K562 (cell line): ENCODE data around the gene JUP. TPM values are rescaled to one million over a fixed set of nuclear protein-coding genes. Genes with fewer than 3 reads are reported as not detected.

Experiments
- CBX3 ChIP-seq, 2 experiments: IDR thresholded peaks; 1 replicate in 1 of 2; 2 replicates in 1 of 2; pipeline ENCODE4 v1.6.1; 2012; ENCODE audit warnings: inconsistent platforms in 2 of 2, low read length in 2 of 2, borderline replicate concordance in 1 of 2, control low read depth in 1 of 2
- CTBP1 ChIP-seq: fragments of 450-650 bp; IDR thresholded peaks from 2 replicates; pipeline ENCODE4 v1.6.1; 2016; ENCODE audit warnings: borderline replicate concordance
- FOXK2 ChIP-seq, 2 experiments: fragments of 450-650 bp; IDR thresholded peaks in 1 of 2; conservative IDR thresholded peaks in 1 of 2; 2 replicates each; pipeline ENCODE4 v1.6.1; 2016; ENCODE audit warnings: low read depth in 2 of 2, mild to moderate bottlenecking in 1 of 2
- GTF2A2 ChIP-seq: IDR thresholded peaks from 2 replicates; pipeline ENCODE4 v1.6.1; 2016; ENCODE audit warnings: mild to moderate bottlenecking, missing genetic modification characterization, missing compliant biosample characterization
- JUND ChIP-seq, 2 experiments: IDR thresholded peaks; 2 replicates in 1 of 2; 3 replicates in 1 of 2; pipeline ENCODE4 v1.6.1; 2011; ENCODE audit warnings: borderline replicate concordance in 2 of 2, low read depth in 2 of 2, low read length in 2 of 2, improper control_type of control experiment in 1 of 2, missing biosample characterization in 1 of 2, missing genetic modification characterization in 1 of 2, missing genetic modification reagents in 1 of 2
- L3MBTL2 ChIP-seq: fragments of 450-650 bp; IDR thresholded peaks from 2 replicates; pipeline ENCODE4 v1.6.1; 2016; ENCODE audit warnings: mild to moderate bottlenecking, moderate library complexity
- MEIS2 ChIP-seq: fragments of 450-650 bp; IDR thresholded peaks from 2 replicates; pipeline ENCODE4 v1.6.1; 2014; ENCODE audit warnings: mild to moderate bottlenecking; ENCODE audit not compliant: partially characterized antibody
- NR2C1 ChIP-seq, 2 experiments: fragments of 450-650 bp; IDR thresholded peaks; 2 replicates each; pipeline ENCODE4 v1.6.1; 2017; ENCODE audit warnings: mild to moderate bottlenecking in 2 of 2, antibody characterized with exemption in 1 of 2, inconsistent platforms in 1 of 2, missing compliant biosample characterization in 1 of 2, missing genetic modification characterization in 1 of 2
- PHB ChIP-seq: fragments of 250-450 bp; sonication (Bioruptor Pico); IDR thresholded peaks from 2 replicates; pipeline ENCODE4 v1.5.0; 2021
- RAD21 ChIP-seq, 2 experiments: fragments of 250-450 bp in 1 of 2; fragments of 450-650 bp in 1 of 2; sonication (Bioruptor Pico) in 1 of 2; formaldehyde crosslinking in 1 of 2; IDR thresholded peaks in 1 of 2; conservative IDR thresholded peaks in 1 of 2; 2 replicates each; pipeline versions ENCODE4 v1.4.0 to v1.8.0; 2020 to 2022; ENCODE audit warnings: mild to moderate bottlenecking in 2 of 2, moderate library complexity in 1 of 2
- RB1 ChIP-seq: fragments of 450-650 bp; IDR thresholded peaks from 2 replicates; pipeline ENCODE4 v1.6.1; 2017; ENCODE audit warnings: low read depth, mild to moderate bottlenecking
- SIRT6 ChIP-seq: IDR thresholded peaks from one replicate; pipeline ENCODE4 v1.6.1; 2012; ENCODE audit warnings: low read depth, mild to moderate bottlenecking, control low read depth, inconsistent platforms, low read length, moderate library complexity
- SMARCB1 ChIP-seq: IDR thresholded peaks from 2 replicates; pipeline ENCODE4 v1.6.1; 2011; ENCODE audit warnings: improper control_type of control experiment, low read depth; ENCODE audit not compliant: insufficient read length
- SMARCE1 ChIP-seq: fragments of 450-650 bp; IDR thresholded peaks from 2 replicates; pipeline ENCODE4 v1.7.1; 2016; ENCODE audit warnings: mild to moderate bottlenecking
- SNRNP70 ChIP-seq: fragments of 200-400 bp; formaldehyde crosslinking; optimal IDR thresholded peaks from 2 replicates; pipeline ENCODE3; 2017; ENCODE audit warnings: low read depth, low read length
- SP2 ChIP-seq: IDR thresholded peaks from 2 replicates; pipeline ENCODE4 v1.6.1; 2011; ENCODE audit warnings: mild to moderate bottlenecking, low read depth, low read length, moderate library complexity; ENCODE audit not compliant: poor library complexity, severe bottlenecking; ENCODE audit errors: extremely low read depth
- SRSF1 ChIP-seq: fragments of 200-400 bp; formaldehyde crosslinking; IDR thresholded peaks from 2 replicates; pipeline ENCODE4 v1.6.1; 2017; ENCODE audit warnings: mild to moderate bottlenecking, low read depth, low read length, moderate library complexity
- TAF15 ChIP-seq: fragments of 200-400 bp; formaldehyde crosslinking; IDR thresholded peaks from 2 replicates; pipeline ENCODE4 v1.6.1; 2017; ENCODE audit warnings: mild to moderate bottlenecking, low read depth, low read length, moderate library complexity
- TSC22D4 ChIP-seq: fragments of 450-650 bp; IDR thresholded peaks from 2 replicates; pipeline ENCODE4 v1.6.1; 2016; ENCODE audit warnings: missing genetic modification characterization, missing biosample characterization, control low read depth
- ZFX ChIP-seq: sonication (generic); formaldehyde crosslinking; IDR thresholded peaks from 2 replicates; pipeline ENCODE4 v1.8.0; 2022; ENCODE audit warnings: mild to moderate bottlenecking, missing genetic modification reagents, moderate library complexity
- ZNF12 ChIP-seq: sonication (generic); formaldehyde crosslinking; IDR thresholded peaks from 2 replicates; pipeline ENCODE4 v1.4.0; 2020; ENCODE audit warnings: mild to moderate bottlenecking, missing genetic modification reagents
- ZNF253 ChIP-seq: fragments of 250-450 bp; sonication (Bioruptor Pico); conservative IDR thresholded peaks from 2 replicates; pipeline ENCODE4 v1.6.1; 2021; ENCODE audit warnings: mild to moderate bottlenecking
- ZNF280A ChIP-seq: fragments of 450-650 bp; IDR thresholded peaks from 2 replicates; pipeline ENCODE4 v1.6.1; 2018; ENCODE audit warnings: mild to moderate bottlenecking, low read depth; ENCODE audit not compliant: partially characterized antibody
- ZNF445 ChIP-seq: fragments of 250-450 bp; sonication (Bioruptor Pico); IDR thresholded peaks from 2 replicates; pipeline ENCODE4 v1.4.0; 2020; ENCODE audit warnings: low read depth, mild to moderate bottlenecking, moderate library complexity
- polyA plus RNA-seq, 8 experiments: library from polyadenylated mRNA; depleted of rRNA in 4 of 8; stranded (reverse) in 5 of 8; unstranded in 3 of 8; fragments of >200 nt; fragmentation: Nextera tagmentation in 2 of 8; fragmentation: Illumina TruSeq in 1 of 8; extraction: Ambion mirVana in 2 of 8; extraction: Trizol in 1 of 8; gene quantifications; 2 replicates each; pipeline versions ENCODE4 v1.2.1 to v1.2.3, GENCODE V29; 2011 to 2014; ENCODE audit warnings: inconsistent platforms in 1 of 8, missing spikeins in 1 of 8
- total RNA-seq, 7 experiments: library from RNA; depleted of rRNA in 6 of 7; stranded (reverse); fragments of >200 nt in 6 of 7; fragmentation: Illumina TruSeq in 2 of 7; extraction: Trizol in 2 of 7; gene quantifications; 2 replicates each; pipeline versions ENCODE4 v1.2.1 to v1.2.3, GENCODE V29; 2011 to 2021; ENCODE audit warnings: low replicate concordance in 1 of 7
- TF ChIP-seq, protein P1 (sequence below): fragments of 250-450 bp; sonication (Bioruptor Pico); IDR thresholded peaks from 2 replicates; pipeline ENCODE4 v1.5.0; 2021; ENCODE audit warnings: mild to moderate bottlenecking, borderline replicate concordance

Gene JUP
- total and polyA plus RNA-seq, 9 of the 15 experiments (the other 6 are each of a cell fraction or from before 2014, with no cell fraction given), result 6.4 to 177 (median 31.2) TPM

DNA sequence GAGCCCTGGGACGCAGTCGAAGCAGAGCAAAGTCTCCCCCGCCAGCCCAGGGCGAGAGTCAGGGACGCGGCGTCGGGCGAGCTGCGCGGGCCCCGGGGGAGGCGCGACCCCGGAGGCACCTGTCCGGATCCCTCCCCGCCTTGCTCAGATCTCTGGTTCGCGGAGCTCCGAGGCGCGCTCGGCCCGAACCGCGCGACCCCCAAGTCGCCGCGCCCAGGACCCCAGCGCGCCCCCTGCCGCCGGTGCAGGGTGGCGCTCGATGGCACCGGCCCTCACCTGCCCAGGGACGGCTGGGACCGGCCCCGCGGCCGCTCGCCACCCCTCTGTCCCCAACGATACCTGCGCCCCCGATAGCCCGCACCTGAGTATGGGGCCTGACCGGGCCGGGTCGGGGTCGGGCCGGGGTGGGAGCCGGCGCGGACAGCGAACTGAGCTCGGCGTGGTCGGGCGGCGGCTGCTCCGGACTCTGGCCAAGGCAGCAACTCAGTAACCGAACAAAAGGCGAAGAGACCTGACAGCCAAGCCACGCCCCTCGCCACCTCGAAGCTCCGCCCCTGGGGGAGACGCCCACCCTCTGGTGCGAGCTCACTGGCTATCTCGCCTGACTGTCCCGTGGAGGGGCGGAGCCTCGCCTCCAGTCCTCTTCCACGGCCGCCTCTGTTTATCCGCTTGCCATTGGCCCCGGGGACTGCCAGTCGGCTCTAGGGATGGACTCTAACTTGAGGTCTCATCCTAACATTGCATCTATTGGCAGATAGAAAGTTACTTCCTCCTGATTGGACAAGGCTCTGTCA is at the start of gene JUP (continued):
- peak; percentile 52 for TF ChIP-seq MEIS2
- TF ChIP-seq TSC22D4 (tag), result no peak
- no peak for TF ChIP-seq JUND (IDR thresholded peaks at IDR 0.05; ENCODE audit: borderline replicate concordance, low read depth, low read length)
- TF ChIP-seq JUND (tag; IDR thresholded peaks at IDR 0.05; ENCODE audit: borderline replicate concordance, low read depth, low read length), result no peak
- no peak for TF ChIP-seq SNRNP70
- TF ChIP-seq, protein P1, sequence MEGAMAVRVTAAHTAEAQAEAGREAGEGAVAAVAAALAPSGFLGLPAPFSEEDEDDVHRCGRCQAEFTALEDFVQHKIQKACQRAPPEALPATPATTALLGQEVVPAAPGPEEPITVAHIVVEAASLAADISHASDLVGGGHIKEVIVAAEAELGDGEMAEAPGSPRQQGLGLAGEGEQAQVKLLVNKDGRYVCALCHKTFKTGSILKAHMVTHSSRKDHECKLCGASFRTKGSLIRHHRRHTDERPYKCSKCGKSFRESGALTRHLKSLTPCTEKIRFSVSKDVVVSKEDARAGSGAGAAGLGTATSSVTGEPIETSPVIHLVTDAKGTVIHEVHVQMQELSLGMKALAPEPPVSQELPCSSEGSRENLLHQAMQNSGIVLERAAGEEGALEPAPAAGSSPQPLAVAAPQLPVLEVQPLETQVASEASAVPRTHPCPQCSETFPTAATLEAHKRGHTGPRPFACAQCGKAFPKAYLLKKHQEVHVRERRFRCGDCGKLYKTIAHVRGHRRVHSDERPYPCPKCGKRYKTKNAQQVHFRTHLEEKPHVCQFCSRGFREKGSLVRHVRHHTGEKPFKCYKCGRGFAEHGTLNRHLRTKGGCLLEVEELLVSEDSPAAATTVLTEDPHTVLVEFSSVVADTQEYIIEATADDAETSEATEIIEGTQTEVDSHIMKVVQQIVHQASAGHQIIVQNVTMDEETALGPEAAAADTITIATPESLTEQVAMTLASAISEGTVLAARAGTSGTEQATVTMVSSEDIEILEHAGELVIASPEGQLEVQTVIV (CRISPR knock-in tag), result no peak
- no peak for TF ChIP-seq GTF2A2 (tag)
- no peak for TF ChIP-seq SMARCB1
- peak; percentile 57 for TF ChIP-seq L3MBTL2
- peak; percentile 77 for TF ChIP-seq ZFX
- no peak for TF ChIP-seq CBX3 (IDR thresholded peaks at IDR 0.05; ENCODE audit: borderline replicate concordance in 1 of 2, low read length in 2 of 2)
- peak; percentile 93 for TF ChIP-seq SP2
- no peak for TF ChIP-seq SMARCE1
- no peak for TF ChIP-seq SRSF1
- TF ChIP-seq PHB (CRISPR knock-in tag), result no peak
- TF ChIP-seq NR2C1 (IDR thresholded peaks at IDR 0.05), result no peak
- no peak for TF ChIP-seq NR2C1 (tag; IDR thresholded peaks at IDR 0.05)
- peak; percentile 89 for TF ChIP-seq CTBP1
- TF ChIP-seq ZNF445 (CRISPR knock-in tag), result no peak
- TF ChIP-seq RB1, result peak; percentile 92
- TF ChIP-seq TAF15, result no peak
- no peak for TF ChIP-seq ZNF253 (CRISPR knock-in tag)
- TF ChIP-seq ZNF12 (CRISPR knock-in tag), result no peak
- TF ChIP-seq SIRT6, result no peak
- no peak for TF ChIP-seq ZNF280A
- peak in 1 of 2 experiments; percentile 59; a peak in 2 of 4 replicates for TF ChIP-seq RAD21 (CRISPR knock-in tag; conservative IDR thresholded peaks at IDR 0.05 in 1 of 2, IDR thresholded peaks at IDR 0.05 in 1 of 2)
- peak; percentile 87 to 88; a peak in 3 of 4 replicates for TF ChIP-seq FOXK2 (conservative IDR thresholded peaks at IDR 0.05 in 1 of 2, IDR thresholded peaks at IDR 0.05 in 1 of 2; ENCODE audit: low read depth in 2 of 2)
